GM19468 (cell line): ENCODE measurements around the gene GTF2B.
"Not testable (repeated sequence)": the region's sequence is repeated elsewhere in the genome, so short reads cannot be mapped to it uniquely, and the experiment has no call there.

ENCODE experiments used
- ATAC-seq: cut with Tn5 transposase; IDR thresholded peaks from one replicate; pipeline ENCODE4 v1.9.1; 2021; ENCODE audit warnings: mild to moderate bottlenecking, moderate library complexity, moderate number of reproducible peaks; ENCODE audit not compliant: unreplicated experiment; ENCODE audit errors: extremely low read depth

The GTF2B gene

DNA sequence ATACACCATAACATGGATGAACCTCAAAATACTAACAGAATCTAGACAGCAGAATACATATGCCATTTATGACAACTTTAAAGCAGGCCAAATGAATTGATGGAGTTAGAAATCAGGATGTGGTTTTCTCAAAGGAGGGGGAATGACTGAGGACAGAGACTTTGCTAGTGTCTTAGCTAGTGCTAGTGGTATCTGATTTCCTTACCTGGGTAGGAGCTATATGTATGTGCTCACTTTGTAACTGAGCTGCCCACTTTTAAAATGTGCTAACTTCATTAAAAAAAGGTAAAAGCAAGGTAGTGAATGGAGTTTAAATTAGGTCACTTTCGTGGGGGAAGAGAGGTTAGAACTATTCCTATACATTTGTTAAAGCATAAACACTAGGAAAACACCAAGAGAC, 2.6 kb downstream of the GTF2B start:
- ATAC-seq, result no peak

DNA sequence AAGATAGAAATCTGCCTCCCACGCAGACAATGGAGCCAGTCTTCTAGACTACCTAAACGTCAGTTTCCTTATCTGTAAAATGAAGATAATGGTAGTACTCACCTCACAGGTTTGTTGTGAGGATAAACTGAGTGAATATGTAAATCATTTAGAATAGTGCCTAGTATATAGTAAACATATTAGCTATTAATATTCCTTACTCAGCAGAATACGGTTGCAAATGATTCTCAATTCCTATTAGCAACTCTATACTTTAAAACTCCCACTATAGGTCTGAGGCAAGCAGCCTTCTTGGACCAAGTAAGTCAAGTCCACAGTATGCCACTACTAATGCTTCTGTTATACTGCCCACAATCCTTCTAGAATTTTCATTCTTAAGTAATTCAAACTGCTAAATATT, 5.4 kb downstream of the GTF2B start:
- no peak for ATAC-seq

- ATAC-seq, result no peak
Observed at GRCh38 chr1:88883156-88883555, 8.2 kb downstream of the GTF2B start.

DNA sequence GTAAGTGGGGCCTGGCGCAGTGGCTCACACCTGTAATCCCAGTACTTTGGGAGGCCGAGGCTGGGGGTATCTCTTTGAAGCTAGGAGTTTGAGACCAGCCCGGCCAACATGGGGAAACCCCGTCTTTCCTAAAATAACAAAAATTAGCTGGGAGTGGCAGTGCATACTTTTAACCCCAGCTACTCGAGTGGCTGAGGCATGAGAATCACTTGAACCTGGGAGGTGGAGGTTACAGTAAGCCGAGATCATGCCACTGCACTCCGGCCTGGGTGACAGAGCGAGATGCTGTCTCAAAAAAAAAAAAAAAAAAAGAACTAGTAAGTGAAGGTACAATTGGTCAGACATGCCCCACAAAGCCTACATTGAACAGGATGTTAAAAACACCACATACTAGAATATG, 10.7 kb downstream of the GTF2B start:
- ATAC-seq, result not testable (repeated sequence)

GRCh38 chr1:88878731-88879130, 12.6 kb downstream of the GTF2B start:
- ATAC-seq, result no peak

- no peak for ATAC-seq
Observed at GRCh38 chr1:88877911-88878310, 13.5 kb downstream of the GTF2B start.

- no peak for ATAC-seq
Observed at GRCh38 chr1:88877382-88877825, 14.0 kb downstream of the GTF2B start.

DNA sequence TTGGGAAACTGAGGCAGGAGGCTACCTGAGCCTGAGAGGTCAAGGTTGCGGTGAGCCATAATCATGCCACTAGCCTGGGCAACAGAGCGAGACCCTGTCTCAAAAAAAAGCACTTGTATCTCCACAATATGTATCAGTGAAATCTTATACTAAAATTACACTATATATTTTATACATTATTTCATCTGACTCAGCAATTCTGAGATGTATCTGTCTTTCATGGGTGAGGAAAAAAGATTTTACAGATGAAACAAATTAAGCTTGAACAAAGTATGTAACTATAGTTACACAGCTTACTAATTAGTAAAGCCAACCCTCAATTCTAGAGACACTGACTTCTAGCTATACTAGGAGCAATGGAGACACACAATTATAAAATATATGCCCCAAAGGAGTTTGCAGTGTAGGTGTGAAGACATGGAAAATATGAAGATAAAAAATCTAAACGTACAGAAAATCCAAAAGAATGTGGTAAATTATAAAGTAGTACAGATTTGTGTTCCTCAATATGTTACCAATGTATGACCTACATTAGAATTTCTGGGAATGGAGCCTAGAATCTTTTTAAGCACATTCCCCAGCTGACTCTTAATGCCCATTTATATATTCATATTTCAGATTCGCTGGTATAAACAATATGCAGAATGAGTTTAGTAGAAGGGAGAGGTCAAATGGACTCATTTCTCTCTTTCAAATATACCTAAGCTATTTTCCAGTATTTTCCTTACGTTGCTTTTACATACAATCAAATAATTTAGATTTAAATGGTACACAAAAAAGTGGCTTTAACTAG, 14.6 kb downstream of the GTF2B start:
- no peak for ATAC-seq

GRCh38 chr1:88875595-88875994, 15.8 kb downstream of the GTF2B start:
- no peak for ATAC-seq

DNA sequence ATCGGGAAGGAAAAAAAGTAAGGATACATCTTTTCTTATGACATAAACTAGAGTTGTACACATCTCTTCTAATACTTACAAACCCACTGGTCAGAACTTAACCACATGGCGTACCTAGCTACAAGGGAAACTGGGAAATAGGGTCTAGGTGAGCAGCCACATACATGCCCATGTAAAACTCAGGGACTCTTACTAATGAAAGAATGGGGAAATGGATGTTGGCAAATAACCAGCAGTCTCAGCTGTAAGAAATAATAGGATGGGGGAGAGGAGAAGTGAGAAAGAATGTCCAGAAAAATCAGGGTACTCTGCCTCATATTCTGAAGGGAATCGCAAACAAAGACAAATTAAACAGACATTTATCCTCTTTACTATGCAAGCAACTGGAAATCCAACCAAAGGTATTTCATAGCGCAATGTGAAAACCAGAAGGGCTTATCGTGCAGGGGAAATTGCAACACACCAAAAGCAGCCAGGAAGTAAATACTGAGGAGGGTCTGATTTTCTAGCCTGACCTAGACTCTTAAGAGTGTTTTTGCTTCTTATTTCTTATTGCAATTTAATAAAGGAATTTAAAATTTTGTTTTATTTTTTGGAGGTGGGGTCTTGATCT, 17.5 kb downstream of the GTF2B start:
- ATAC-seq, result no peak

DNA sequence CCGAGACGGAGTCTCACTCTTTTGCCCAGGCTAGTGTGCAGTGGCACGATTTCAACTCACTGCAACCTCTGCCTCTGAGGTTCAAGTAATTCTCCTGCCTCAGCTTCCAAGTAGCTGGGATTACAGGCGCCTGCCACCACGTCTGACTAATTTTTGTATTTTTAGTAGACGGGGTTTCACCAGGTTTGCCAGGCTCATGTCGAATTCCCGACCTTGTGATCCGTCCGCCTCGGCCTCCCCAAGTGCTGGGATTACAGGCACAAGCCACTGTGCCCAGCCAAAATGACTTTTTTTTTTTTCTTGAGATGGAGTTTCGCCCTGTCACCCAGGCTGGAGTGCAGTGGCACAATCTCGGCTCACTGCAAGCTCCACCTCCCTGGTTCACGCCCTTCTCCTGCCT, 21.7 kb downstream of the GTF2B start:
- ATAC-seq, result not testable (repeated sequence)

DNA sequence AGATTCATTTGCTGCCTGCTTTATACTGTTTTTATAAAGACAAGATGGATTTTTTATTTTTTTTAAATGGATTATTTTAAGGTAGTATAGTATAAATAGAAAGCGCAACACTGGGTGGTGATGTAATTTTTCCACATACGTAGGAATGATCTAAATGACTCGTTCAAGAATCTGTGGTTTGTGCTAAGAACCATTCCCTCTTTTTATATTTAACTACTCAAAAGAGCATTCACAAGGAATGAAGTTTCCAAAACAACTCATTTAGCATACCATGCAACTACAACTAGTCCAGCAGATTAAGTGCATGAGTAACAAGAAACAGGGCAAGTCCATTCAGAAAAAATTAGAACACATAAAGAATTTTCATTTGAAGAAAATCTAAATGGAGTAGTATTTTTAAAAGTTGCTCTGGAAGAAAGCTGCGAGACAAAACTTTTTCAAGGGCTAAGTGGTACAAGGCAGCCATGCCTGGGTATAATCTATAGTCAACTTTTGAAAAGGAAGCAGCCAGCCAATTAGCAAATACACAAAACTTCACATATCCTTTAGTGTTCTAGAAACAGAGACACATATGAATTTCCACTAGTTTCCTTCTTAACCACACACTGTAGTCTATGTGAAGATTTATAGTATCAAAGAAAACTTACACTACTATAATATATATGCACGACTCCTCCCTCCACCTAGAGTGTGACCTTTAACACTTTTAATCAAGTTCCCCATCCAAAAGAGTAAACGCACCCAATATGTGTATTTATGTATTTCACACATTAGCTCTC, 23.4 kb downstream of the GTF2B start:
- no peak for ATAC-seq

DNA sequence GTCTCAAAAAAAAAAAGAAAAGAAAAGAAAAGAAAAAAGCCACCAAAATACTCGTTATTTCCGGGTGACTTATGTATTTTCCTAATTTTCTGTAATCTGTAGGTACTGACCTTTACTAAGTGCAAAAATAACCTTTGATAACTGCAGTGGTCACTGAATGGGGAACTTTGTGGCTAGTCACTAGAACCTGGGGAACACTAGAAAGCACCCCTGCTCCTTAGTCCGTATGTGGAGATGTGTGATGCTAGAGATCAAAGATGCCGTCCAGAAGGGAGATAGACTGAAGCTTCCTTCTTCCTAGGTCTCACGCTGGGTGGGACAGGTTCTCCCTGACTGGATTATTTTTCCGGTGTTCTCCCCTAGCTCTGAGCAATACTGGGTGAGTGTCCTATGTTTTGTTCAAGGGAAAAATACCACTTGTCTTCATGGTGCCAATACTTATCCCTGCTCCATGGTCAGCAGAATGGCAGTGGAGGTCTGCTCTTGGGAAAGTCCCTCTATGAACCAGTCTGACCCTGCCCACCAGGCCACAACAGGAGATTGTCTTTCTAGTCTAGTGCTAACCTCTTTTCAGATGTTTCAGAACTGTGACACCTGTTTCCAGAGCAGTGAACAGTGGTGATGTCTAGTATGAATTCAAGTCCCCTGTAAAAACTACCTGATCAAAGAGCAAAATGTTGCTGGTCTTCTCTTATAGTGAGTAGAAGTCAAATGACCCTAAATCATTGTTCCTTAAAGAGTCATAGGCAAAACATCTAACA, 39.9 kb downstream of the GTF2B start:
- no peak for ATAC-seq

- no peak for ATAC-seq
Observed at GRCh38 chr1:88847643-88848042, 43.7 kb downstream of the GTF2B start.

DNA sequence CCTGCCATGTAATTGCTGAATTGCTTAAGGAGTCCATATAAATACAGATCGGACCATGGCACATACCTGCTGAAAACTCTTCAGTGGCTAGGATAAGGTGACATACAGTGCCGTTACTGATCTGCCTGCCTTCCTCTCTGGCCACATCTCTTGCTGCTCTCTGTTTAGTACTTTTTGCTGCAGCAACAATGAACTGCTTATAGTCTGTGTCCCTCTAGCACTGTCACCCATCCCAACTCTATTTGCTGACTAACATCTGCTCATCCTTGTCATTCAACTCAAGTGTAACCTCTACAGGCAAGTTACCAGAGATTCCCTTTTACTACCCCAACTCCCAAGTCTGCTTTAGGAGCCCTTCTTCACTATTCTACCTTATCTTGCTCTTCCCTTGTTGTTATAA, 65.6 kb downstream of the GTF2B start:
- ATAC-seq, result no peak

DNA sequence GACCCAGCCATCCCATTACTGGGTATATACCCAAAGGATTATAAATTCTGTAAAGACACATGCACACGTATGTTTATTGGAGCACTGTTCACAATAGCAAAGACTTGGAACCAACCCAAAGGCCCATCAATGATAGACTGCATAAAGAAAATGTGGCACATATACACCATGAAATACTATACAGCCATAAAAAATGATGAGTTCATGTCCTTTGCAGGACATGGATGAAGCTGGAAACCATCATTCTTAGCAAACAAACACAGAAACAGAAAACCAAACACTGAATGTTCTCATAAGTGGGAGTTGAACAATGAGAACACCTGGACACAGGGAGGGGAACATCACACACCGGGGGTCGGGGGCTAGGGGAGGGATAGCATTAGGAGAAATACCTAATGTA, 71.7 kb downstream of the GTF2B start:
- ATAC-seq, result not testable (repeated sequence)

DNA sequence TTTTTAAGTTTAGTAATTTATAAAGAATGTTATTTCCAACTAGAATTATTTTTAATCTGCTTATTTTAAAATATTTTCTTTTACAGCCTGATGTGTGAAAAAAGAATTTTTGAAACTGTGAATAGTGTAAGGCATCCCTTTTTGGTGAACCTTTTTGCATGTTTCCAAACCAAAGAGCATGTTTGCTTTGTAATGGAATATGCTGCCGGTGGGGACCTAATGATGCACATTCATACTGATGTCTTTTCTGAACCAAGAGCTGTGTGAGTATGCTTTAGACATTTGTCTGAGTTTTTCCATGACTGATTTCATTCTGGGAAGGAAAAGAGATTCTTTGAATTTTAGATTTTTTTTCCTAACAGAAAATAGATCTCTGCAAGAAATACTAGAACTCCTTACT, 77.9 kb downstream of the GTF2B start:
- no peak for ATAC-seq

GRCh38 chr1:88812366-88812765, 79.0 kb downstream of the GTF2B start:
- no peak for ATAC-seq

DNA sequence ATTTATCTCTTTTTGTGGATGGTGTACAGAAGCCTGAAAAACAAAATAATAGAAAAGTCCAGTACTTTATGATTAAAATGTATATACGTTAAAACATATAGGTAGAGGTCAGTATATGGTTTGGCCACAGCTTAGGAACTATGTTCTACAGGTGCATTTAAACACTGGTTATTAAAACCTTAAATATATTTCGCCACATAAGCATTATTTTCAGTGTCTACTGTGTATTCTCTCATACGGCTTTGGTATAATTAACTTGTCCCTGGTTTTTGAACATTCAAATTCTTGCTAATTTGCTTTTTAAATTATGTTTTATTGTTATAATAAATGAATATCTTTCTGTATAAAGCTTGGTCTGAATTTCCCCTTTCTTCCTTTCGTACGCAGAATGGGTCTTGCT, 87.9 kb downstream of the GTF2B start:
- no peak for ATAC-seq

DNA sequence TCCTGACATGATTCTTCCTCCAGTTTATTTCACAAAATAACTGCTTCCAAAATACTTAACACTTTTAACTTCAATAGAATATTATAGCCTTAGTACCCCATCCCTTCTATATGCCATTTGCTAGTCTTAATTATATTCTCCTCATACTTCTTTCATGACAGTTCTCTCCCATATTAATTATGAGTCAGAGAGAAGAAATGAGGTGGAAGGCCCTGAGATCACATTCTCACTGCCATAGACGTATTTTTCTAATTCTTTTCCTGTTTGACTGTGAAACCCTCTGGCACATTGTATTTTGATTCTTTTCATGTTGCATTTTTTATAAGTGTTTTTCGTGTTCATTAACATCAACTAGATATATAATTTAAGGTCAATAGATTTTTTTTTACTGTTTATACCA, 88.4 kb downstream of the GTF2B start:
- ATAC-seq, result no peak
